Left cardiac atrium (tissue), 4 donors: ENCODE data around the gene RCAN3. TPM values are rescaled to one million over a fixed set of nuclear protein-coding genes. Genes with fewer than 3 reads are reported as not detected.

Experiments used
- ATAC-seq, 2 donors: fragments of 200-7000 bp; cut with Tn5 transposase; one replicate each; pipeline ENCODE4 v1.9.1; 2020; ENCODE audit warnings: mild to moderate bottlenecking in 2 of 2, moderate library complexity in 2 of 2
- DNase-seq: peaks from one replicate; pipeline ENCODE4 v3.0.0-alpha.2; 2020
- intact Hi-C, 2 donors: fragments of 100-400 bp; cut with DNase I; formaldehyde crosslinking; loops; one replicate each; pipeline versions ENCODE4 v1.14.1 to v1.15.1; 2022 to 2023
- total RNA-seq, 2 donors: library from RNA; stranded (reverse); fragmentation: NEBNext Ultra II Directional; extraction: Animal tissue kit (Norgen Biotek cat#: 25700); gene quantifications; one replicate each; pipeline ENCODE4 v1.2.1, GENCODE V29; 2021
- donor health status: DM: no; HTN: yes; CAD: no.
- donor health status: DM: no; HTN: yes; CAD: no; lungs with severe emphysema.
- donor health status: DM: yes; HTN: yes; CAD: no.
- donor health status: Dilated cardiomyopathy.

The RCAN3 gene
- total RNA-seq, 2 donors from 2014 or later: 5.8 to 6.1 TPM

- intact Hi-C loops: no loop called here
- ATAC-seq: peak in 1 of 2 donors; percentile 36
Observed at GRCh38 chr1:24558902-24559791, 56.5 kb downstream of the RCAN3 start.

GRCh38 chr1:24560361-24560760 lies 57.7 kb downstream of the RCAN3 start:
- intact Hi-C loops: loop anchor here in 1 of 2 donors (10.0 kb wide), 1 partner anchor 74 kb away; no protein-coding TSS in a partner anchor
- no peak for DNase-seq
- ATAC-seq: no peak

More at GRCh38 chr1:24558902-24559791, 56.5 kb downstream of the RCAN3 start:
- peak; percentile 40 for DNase-seq

- ATAC-seq (no peak), DNase-seq (no peak)
- intact Hi-C loops: loop anchor here in 1 of 2 donors (10.0 kb wide), 1 partner anchor 72 kb away; no protein-coding TSS in a partner anchor
Observed at GRCh38 chr1:24562625-24563024, 60.0 kb downstream of the RCAN3 start.

GRCh38 chr1:24564695-24565094 lies 62.1 kb downstream of the RCAN3 start:
- no peak for ATAC-seq
- intact Hi-C loops: loop anchor here in 1 of 2 donors (10.0 kb wide), 1 partner anchor 70 kb away; no protein-coding TSS in a partner anchor
- DNase-seq: no peak

- DNase-seq: no peak
- ATAC-seq: no peak
- intact Hi-C loops: loop anchor here in 1 of 2 donors (10.0 kb wide), 1 partner anchor 68 kb away; no protein-coding TSS in a partner anchor
Observed at GRCh38 chr1:24566236-24566867, 63.7 kb downstream of the RCAN3 start.

- ATAC-seq: peak; percentile 34 to 36
Observed at GRCh38 chr1:24567792-24568388, 65.3 kb downstream of the RCAN3 start.

GRCh38 chr1:24568475-24568874 lies 65.8 kb downstream of the RCAN3 start:
- ATAC-seq: no peak
- intact Hi-C loops: loop anchor here in 1 of 2 donors (10.0 kb wide), 1 partner anchor 66 kb away; no protein-coding TSS in a partner anchor
- no peak for DNase-seq

More at GRCh38 chr1:24567792-24568388, 65.3 kb downstream of the RCAN3 start:
- no peak for DNase-seq
- intact Hi-C loops: loop anchor here in 1 of 2 donors (10.0 kb wide), 1 partner anchor 67 kb away; no protein-coding TSS in a partner anchor

- ATAC-seq (no peak), DNase-seq (no peak)
- intact Hi-C loops: no loop called here
Observed at GRCh38 chr1:24570265-24571125, 67.9 kb downstream of the RCAN3 start.

GRCh38 chr1:24572301-24572700 lies 69.7 kb downstream of the RCAN3 start:
- intact Hi-C loops: no loop called here
- DNase-seq (no peak), ATAC-seq (no peak)

- ATAC-seq (peak in 1 of 2 donors; percentile 64), DNase-seq (no peak)
- intact Hi-C loops: no loop called here
Observed at GRCh38 chr1:24575905-24576587, 73.4 kb downstream of the RCAN3 start.

GRCh38 chr1:24578846-24579245 lies 76.2 kb downstream of the RCAN3 start:
- ATAC-seq: no peak
- intact Hi-C loops: no loop called here

GRCh38 chr1:24580756-24581155 lies 78.1 kb downstream of the RCAN3 start:
- ATAC-seq (no peak), DNase-seq (no peak)
- intact Hi-C loops: no loop called here

More at GRCh38 chr1:24578846-24579245, 76.2 kb downstream of the RCAN3 start:
- no peak for DNase-seq

GRCh38 chr1:24584171-24584647 lies 81.6 kb downstream of the RCAN3 start:
- ATAC-seq: peak; percentile 61 to 74
- intact Hi-C loops: no loop called here
- DNase-seq: no peak

GRCh38 chr1:24586119-24586518 lies 83.5 kb downstream of the RCAN3 start:
- ATAC-seq: no peak
- no peak for DNase-seq
- intact Hi-C loops: no loop called here

GRCh38 chr1:24586970-24587820 lies 84.6 kb downstream of the RCAN3 start:
- no peak for DNase-seq

GRCh38 chr1:24588573-24588972 lies 85.9 kb downstream of the RCAN3 start:
- no peak for ATAC-seq
- intact Hi-C loops: no loop called here
- no peak for DNase-seq

More at GRCh38 chr1:24586970-24587820, 84.6 kb downstream of the RCAN3 start:
- peak; percentile 41 to 68 for ATAC-seq
- intact Hi-C loops: no loop called here

GRCh38 chr1:24589200-24589599 lies 86.6 kb downstream of the RCAN3 start:
- ATAC-seq: no peak
- intact Hi-C loops: no loop called here

More at GRCh38 chr1:24589200-24589599, 86.6 kb downstream of the RCAN3 start:
- no peak for DNase-seq
